Ovary (tissue), 9 donors: ENCODE results near the gene LILRA6. TPM values are rescaled to one million over a fixed set of nuclear protein-coding genes. Genes with fewer than 3 reads are reported as not detected.
"Not testable (repeated sequence)": the region's sequence is repeated elsewhere in the genome, so short reads cannot be mapped to it uniquely, and the experiment has no call there.

Experiments
- DNase-seq, 5 donors: peaks; one replicate each; pipeline ENCODE4 v3.0.0-alpha.2; 2019 to 2020
- H3K27ac ChIP-seq, 2 donors: fragments of 200-600 bp; one replicate each; pipeline versions ENCODE4 v1.5.1 to v1.8.0; 2019 to 2022
- H3K27me3 ChIP-seq: fragments of 200-600 bp; one replicate; pipeline ENCODE4 v1.8.0; 2022
- H3K36me3 ChIP-seq: fragments of 200-600 bp; sonication (generic); one replicate; pipeline ENCODE4 v1.5.1; 2019
- H3K4me1 ChIP-seq: one replicate; pipeline ENCODE4 v1.8.1; 2013; ENCODE audit warnings: mild to moderate bottlenecking, moderate library complexity; ENCODE audit not compliant: insufficient read depth
- H3K4me3 ChIP-seq: fragments of 200-600 bp; sonication (generic); one replicate; pipeline ENCODE4 v1.5.1; 2017
- H3K9me3 ChIP-seq, 2 donors: fragments of 200-600 bp in 1 of 2; sonication (generic) in 1 of 2; one replicate each; pipeline versions ENCODE4 v1.5.1 to v1.8.1; 2013 to 2019; ENCODE audit warnings: mild to moderate bottlenecking in 1 of 2, moderate library complexity in 1 of 2
- CTCF ChIP-seq, 3 donors: fragments of 450-650 bp in 2 of 3; fragments of 200-600 bp in 1 of 3; IDR thresholded peaks; one replicate each; pipeline versions ENCODE4 v1.5.1 to v1.8.0; 2016 to 2022; ENCODE audit warnings: antibody characterized with exemption in 3 of 3, mild to moderate bottlenecking in 1 of 3
- EP300 ChIP-seq: sonication (generic); formaldehyde crosslinking; IDR thresholded peaks from one replicate; pipeline ENCODE4 v1.6.1; 2017; ENCODE audit warnings: antibody characterized with exemption
- POLR2A ChIP-seq: fragments of 450-650 bp; IDR thresholded peaks from one replicate; pipeline ENCODE4 v1.6.1; 2017; ENCODE audit warnings: antibody characterized with exemption, mild to moderate bottlenecking, moderate library complexity
- WGBS, 3 donors: extraction: QIAGEN DNeasy Blood & Tissue Kit in 1 of 3; methylation state at CpG; one replicate each; pipeline versions ENCODE4 v1.1.5 to v1.1.7; 2013 to 2017; 5-methylcytosine and 5-hydroxymethylcytosine counted together
- intact Hi-C, 4 donors: fragments of 100-400 bp; cut with DNase I; formaldehyde crosslinking; loops; one replicate each; pipeline versions ENCODE4 v1.11.0 to v1.15.1; 2022 to 2023
- polyA plus RNA-seq, 2 donors: library from polyadenylated mRNA; stranded (reverse); fragments of 200-250 nt in 1 of 2; fragments of 350-450 nt in 1 of 2; fragmentation: Illumina TruSeq in 1 of 2; extraction: RNeasy Lipid Tissue Mini Kit (QIAGEN cat#74804) in 1 of 2; gene quantifications; one replicate each; pipeline ENCODE4 v1.2.3, GENCODE V29; 2013 to 2014
- total RNA-seq, 7 donors: library from RNA; depleted of rRNA in 2 of 7; stranded (reverse); fragments of >200 nt in 2 of 7; fragmentation: NEBNext Ultra II Directional in 3 of 7; extraction: Animal tissue kit (Norgen Biotek cat#: 25700) in 3 of 7; gene quantifications; one replicate each; pipeline versions ENCODE4 v1.1.0 to v1.2.4, GENCODE V29; 2016 to 2023
- donor health status: DM: no; HTN: no; CAD: no; lungs with moderate emphysema.
- donor health status: DM: no; HTN: no; CAD: no.
- donor health status: Bipolar disorder and iron deficiency.
- donor health status: DM: yes; HTN: yes; CAD: no.
- donor health status: DM: no; HTN: no; CAD: no.
- donor health status: DM: yes; HTN: yes; CAD: no.

Gene LILRA6
- total and polyA plus RNA-seq, 9 donors = 0.61 to 2.7 (median 1.2) TPM

GRCh38 chr19:54245936-54246335, 3.3 kb upstream of the LILRA6 start:
- Histone ChIP-seq H3K4me3 (no peak overlapping the region), H3K9me3 (no peaks in the 10 kb centered on the region), H3K36me3 (no peaks in the 10 kb centered on the region), H3K4me1 (no peaks in the 10 kb centered on the region), H3K27me3 (no peaks in the 10 kb centered on the region), H3K27ac (no peak overlapping the region)
- intact Hi-C loops = no loop called here
- WGBS, 3 donors = 49 to 59% (median 55%) methylated on average over 3 of the region's 3 CpGs
- DNase-seq = no peak
- TF ChIP-seq CTCF (IDR thresholded peaks at IDR 0.05) (no peak), POLR2A (no peak), EP300 (no peak)

GRCh38 chr19:54243809-54244208, 1.2 kb upstream of the LILRA6 start:
- H3K27me3 ChIP-seq, H3K9me3 ChIP-seq, intact Hi-C loops, H3K36me3 ChIP-seq, H3K4me1 ChIP-seq, H3K4me3 ChIP-seq, DNase-seq, H3K27ac ChIP-seq: not testable (repeated sequence)
- 52% methylated on average over 5 of the region's 8 CpGs; no CpG with 5 or more reads in 2 of the 3 donors for WGBS, 3 donors

DNA sequence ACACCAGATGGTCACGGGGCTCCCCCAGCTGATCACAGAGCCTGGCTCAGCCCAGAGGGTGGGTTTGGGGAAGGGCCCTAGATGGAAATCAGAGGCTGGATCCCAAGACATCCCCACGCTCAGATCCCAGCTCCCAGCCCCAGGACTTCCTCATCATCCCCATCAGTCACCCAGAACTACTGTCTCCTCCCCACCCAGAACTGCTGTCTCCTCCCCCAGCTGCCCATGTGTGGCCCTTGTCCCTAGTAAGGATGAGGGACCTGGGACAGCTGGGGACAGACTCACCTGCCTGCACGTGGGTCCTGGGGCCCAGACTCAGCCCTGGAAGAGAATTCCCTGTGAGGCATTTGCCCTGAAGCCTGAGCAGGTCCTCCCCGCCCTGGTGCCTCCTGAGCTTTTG, 356 bp downstream of the LILRA6 start:
- intact Hi-C loops, H3K4me3 ChIP-seq: not testable (repeated sequence)

DNA sequence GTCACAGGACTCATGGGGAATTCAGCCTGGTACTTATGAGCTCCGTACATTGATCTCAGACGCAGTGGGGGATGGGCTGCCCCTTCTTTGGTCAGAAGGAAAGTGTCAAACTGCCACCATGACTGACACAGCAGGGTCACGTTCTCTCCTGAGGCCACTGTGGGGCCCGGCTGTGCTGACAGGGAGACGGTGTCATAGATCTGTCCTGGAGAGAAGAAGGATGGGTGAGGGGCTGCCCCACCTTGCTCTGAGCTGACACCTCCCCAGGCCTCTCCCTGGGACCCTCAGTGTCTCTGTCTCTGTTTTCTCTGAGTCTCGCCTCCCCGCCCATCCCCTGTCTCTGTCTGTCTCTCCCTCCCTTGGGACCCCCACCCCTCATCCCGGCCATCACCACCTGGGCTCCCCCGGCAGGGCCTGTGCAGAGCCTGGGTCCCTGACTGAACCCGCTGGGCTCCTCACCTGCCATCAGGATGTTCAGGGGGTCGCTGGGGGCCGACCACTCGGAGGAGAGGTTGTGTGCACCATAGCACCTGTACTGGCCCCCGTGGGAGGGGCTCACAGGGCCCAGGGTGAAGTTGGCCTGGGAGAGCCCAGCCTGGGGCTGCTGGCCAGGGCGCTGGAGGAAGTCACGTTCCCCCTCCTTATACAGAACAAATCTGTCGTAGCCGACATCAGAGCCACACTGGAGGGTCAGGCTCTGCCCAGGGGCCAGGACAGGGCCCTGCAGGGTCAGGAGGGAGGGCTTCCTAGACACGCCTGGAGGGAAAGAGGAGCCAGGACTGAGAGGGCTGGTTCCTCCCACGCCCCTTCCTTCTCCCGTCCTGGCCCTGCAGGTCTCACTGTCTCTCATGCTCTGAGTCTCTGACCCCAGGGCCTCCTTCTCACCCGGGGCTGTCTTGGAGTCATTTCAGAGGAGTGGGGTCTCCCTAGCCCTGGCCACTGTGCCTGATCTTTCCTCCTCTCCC, 1.9 kb downstream of the LILRA6 start:
- whole genome bisulfite sequencing, 3 donors = 54 to 69% (median 60%) methylated on average over 12 to 16 of the region's 22 CpGs
- DNase-seq, H3K27me3 ChIP-seq, H3K4me1 ChIP-seq, H3K4me3 ChIP-seq, H3K36me3 ChIP-seq, H3K9me3 ChIP-seq, H3K27ac ChIP-seq, intact Hi-C loops: not testable (repeated sequence)

More for the DNA sequence above, 356 bp downstream of the LILRA6 start:
- not testable (repeated sequence) for DNase-seq, H3K9me3 ChIP-seq, H3K27me3 ChIP-seq, H3K36me3 ChIP-seq, H3K27ac ChIP-seq, H3K4me1 ChIP-seq
- 30% methylated on average over 2 of the region's 4 CpGs; no CpG with 5 or more reads in 2 of the 3 donors for WGBS, 3 donors

DNA sequence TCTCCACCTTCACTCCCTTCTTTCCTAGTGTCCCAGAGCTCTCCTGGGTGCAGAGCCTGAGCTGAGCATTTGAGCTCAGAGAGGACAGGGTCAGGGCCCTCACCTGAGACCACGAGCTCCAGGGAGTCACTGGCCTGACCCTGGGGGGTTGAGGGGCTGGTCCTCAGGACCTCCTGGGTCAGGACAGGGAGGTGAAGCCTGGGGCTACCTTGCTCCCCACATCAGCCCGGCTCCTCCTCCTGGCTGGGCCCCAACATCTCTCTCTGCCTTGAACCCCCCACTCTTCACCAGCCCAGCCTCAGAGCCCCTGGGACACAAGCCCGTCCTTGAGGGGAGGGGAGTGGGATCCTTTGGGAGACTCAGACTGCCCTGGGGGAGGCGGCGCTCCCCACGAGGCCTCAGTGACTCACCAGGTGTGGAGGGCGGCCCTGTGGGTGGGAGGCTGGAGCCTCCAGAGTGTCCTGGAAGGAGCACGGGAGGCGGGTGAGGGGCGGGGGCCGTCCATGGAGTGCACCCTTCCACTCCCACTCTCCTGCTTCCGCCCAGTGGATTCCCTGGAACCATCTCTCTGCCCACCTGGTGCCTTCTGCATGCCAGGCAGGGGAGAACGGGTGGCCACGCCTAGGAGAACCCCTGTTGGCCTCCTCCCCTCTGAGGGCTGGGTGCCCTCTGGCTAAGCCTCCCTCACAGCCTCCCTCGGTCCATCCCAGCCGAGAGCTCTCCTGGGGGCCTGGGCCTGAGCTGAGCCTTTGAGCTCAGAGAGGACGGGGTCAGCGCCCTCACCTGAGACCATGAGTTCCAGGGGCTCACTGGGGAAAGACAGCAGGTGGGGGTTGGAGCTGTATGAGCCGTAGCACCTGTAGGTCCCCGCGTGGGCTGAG, 2.9 kb downstream of the LILRA6 start:
- H3K4me1 ChIP-seq, H3K27ac ChIP-seq, H3K9me3 ChIP-seq, DNase-seq, H3K4me3 ChIP-seq, H3K27me3 ChIP-seq, H3K36me3 ChIP-seq: not testable (repeated sequence)
- 41 to 46% (median 45%) methylated on average over 8 to 16 of the region's 21 CpGs for WGBS, 3 donors
- intact Hi-C loops = loop anchor here in 3 of 4 donors (2.0 to 10.0 kb wide), 3 partner anchors 17 to 65 kb away; partner anchors contain the start of genes LILRB3 (in 1 of the 3) and TMC4 (in 1 of the 3)

- Histone ChIP-seq H3K27me3 (no peaks in the 10 kb centered on the region), H3K27ac (no peak overlapping the region), H3K9me3 (no peaks in the 10 kb centered on the region), H3K4me3 (no peak overlapping the region), H3K36me3 (no peaks in the 10 kb centered on the region), H3K4me1 (no peaks in the 10 kb centered on the region)
- no peak for TF ChIP-seq EP300
- TF ChIP-seq POLR2A = no peak
- TF ChIP-seq CTCF (IDR thresholded peaks at IDR 0.05) = no peak
- 6 to 84% (median 78%) methylated on average over 5 of the region's 5 CpGs for WGBS, 3 donors
- intact Hi-C loops = loop anchor here in 3 of 4 donors (5.0 to 10.0 kb wide), 3 partner anchors 59 to 67 kb away; partner anchors contain the start of gene TMC4 (in 2 of the 3)
- no peak for DNase-seq
Measured at GRCh38 chr19:54233941-54234340, 8.6 kb downstream of the LILRA6 start.
